IMR-90 (cell line): ENCODE data around the gene CDK5. TPM values are rescaled to one million over a fixed set of nuclear protein-coding genes. Genes with fewer than 3 reads are reported as not detected.

Experiments
- ATAC-seq: fragments of 200-7000 bp; cut with Tn5 transposase; 2 replicates; pipeline ENCODE4 v1.9.1; 2020; ENCODE audit warnings: low read depth, mild to moderate bottlenecking, moderate library complexity
- BruUV-seq: library from RNA; stranded (reverse); fragments of 400-500 nt; replicated peaks from 2 replicates; lab custom pipeline; 2021; lab: Mats Ljungman, UMichigan
- CTCF ChIA-PET: fragments of 300-600 bp; formaldehyde crosslinking; extraction: SDS; loops from one replicate; lab custom pipeline; 2021; ENCODE audit warnings: antibody characterized with exemption; lab: Yijun Ruan, JAX
- POLR2A ChIA-PET: fragments of 300-600 bp; sonication (Branson Sonifier 250); formaldehyde crosslinking; loops from one replicate; lab custom pipeline; 2022; ENCODE audit warnings: antibody characterized with exemption; ENCODE audit not compliant: unreplicated experiment; lab: Charles Lee
- DNase-seq: peaks from one replicate; pipeline ENCODE4 v3.0.0; 2013
- H2AFZ ChIP-seq: replicated peaks from 2 replicates; pipeline ENCODE3; 2013; ENCODE audit warnings: low read length, mild to moderate bottlenecking; ENCODE audit not compliant: poor library complexity
- H2AK5ac ChIP-seq: 2 replicates; pipeline ENCODE4 v1.6.1; 2013; ENCODE audit warnings: low read depth, low read length, inconsistent platforms
- H2AK9ac ChIP-seq: replicated peaks from 2 replicates; pipeline ENCODE3; 2013; ENCODE audit warnings: mild to moderate bottlenecking, low read depth, low read length, moderate library complexity; ENCODE audit not compliant: poor library complexity
- H2BK120ac ChIP-seq: 2 replicates; pipeline ENCODE4 v1.6.1; 2013; ENCODE audit warnings: low read depth, low read length, inconsistent platforms
- H2BK15ac ChIP-seq: 3 replicates; pipeline ENCODE4 v1.6.1; 2013; ENCODE audit warnings: low read depth, low read length, inconsistent platforms
- H2BK20ac ChIP-seq: 2 replicates; pipeline ENCODE4 v1.6.1; 2013; ENCODE audit warnings: low read depth, mild to moderate bottlenecking, inconsistent platforms, low read length, moderate library complexity
- H2BK5ac ChIP-seq: 2 replicates; pipeline ENCODE4 v1.6.1; 2013; ENCODE audit warnings: mild to moderate bottlenecking, low read depth, low read length, inconsistent platforms; ENCODE audit not compliant: poor library complexity, severe bottlenecking
- H3K14ac ChIP-seq: replicated peaks from 2 replicates; pipeline ENCODE4 v1.6.1; 2013; ENCODE audit warnings: low read depth, low read length, inconsistent platforms
- H3K18ac ChIP-seq: 2 replicates; pipeline ENCODE4 v1.6.1; 2013; ENCODE audit warnings: low read depth, low read length, control low read depth
- H3K23ac ChIP-seq: 2 replicates; pipeline ENCODE4 v1.6.1; 2013; ENCODE audit warnings: low read depth, low read length, inconsistent platforms
- H3K27ac ChIP-seq: 2 replicates; pipeline ENCODE4 v1.5.1; 2013; ENCODE audit warnings: mild to moderate bottlenecking, control low read depth, low read length; ENCODE audit not compliant: insufficient read depth
- H3K27me3 ChIP-seq: 2 replicates; pipeline ENCODE4 v1.6.1; 2013; ENCODE audit warnings: low read length; ENCODE audit not compliant: control insufficient read depth, insufficient read depth
- H3K36me3 ChIP-seq: 2 replicates; pipeline ENCODE4 v1.6.1; 2013; ENCODE audit warnings: low read length, mixed read lengths; ENCODE audit not compliant: control insufficient read depth, insufficient read depth
- H3K4ac ChIP-seq: 2 replicates; pipeline ENCODE4 v1.6.1; 2013; ENCODE audit warnings: low read depth, low read length, inconsistent platforms
- H3K4me1 ChIP-seq: 2 replicates; pipeline ENCODE4 v1.6.1; 2013; ENCODE audit warnings: low read length, mixed read lengths; ENCODE audit not compliant: control insufficient read depth, insufficient read depth
- H3K4me2 ChIP-seq: 2 replicates; pipeline ENCODE4 v1.6.1; 2013; ENCODE audit warnings: low read depth, mild to moderate bottlenecking, control low read depth, low read length, moderate library complexity
- H3K4me3 ChIP-seq: 2 replicates; pipeline ENCODE4 v1.5.1; 2013; ENCODE audit warnings: low read depth, mild to moderate bottlenecking, control low read depth, low read length, moderate library complexity; ENCODE audit not compliant: insufficient read depth
- H3K56ac ChIP-seq: 2 replicates; pipeline ENCODE4 v1.6.1; 2013; ENCODE audit warnings: low read length, inconsistent platforms; ENCODE audit not compliant: insufficient read depth; ENCODE audit errors: extremely low read depth
- H3K79me1 ChIP-seq, 2 experiments: 2 replicates each; pipeline ENCODE4 v1.6.1; 2013; ENCODE audit warnings: low read length in 2 of 2, inconsistent platforms in 1 of 2, low read depth in 1 of 2
- H3K9ac ChIP-seq: 2 replicates; pipeline ENCODE4 v1.6.1; 2013; ENCODE audit warnings: low read depth, low read length, control low read depth
- H3K9me1 ChIP-seq: 2 replicates; pipeline ENCODE4 v1.6.1; 2013; ENCODE audit warnings: low read length, inconsistent platforms; ENCODE audit not compliant: insufficient read depth
- H3K9me3 ChIP-seq: 2 replicates; pipeline ENCODE4 v1.6.1; 2013; ENCODE audit warnings: low read length; ENCODE audit not compliant: control insufficient read depth, insufficient read depth
- H4K20me1 ChIP-seq: 2 replicates; pipeline ENCODE4 v1.6.1; 2013; ENCODE audit warnings: low read length, inconsistent platforms; ENCODE audit not compliant: insufficient read depth
- H4K5ac ChIP-seq: 2 replicates; pipeline ENCODE4 v1.6.1; 2013; ENCODE audit warnings: mild to moderate bottlenecking, low read depth, low read length, control low read depth
- H4K8ac ChIP-seq, 2 experiments: 2 replicates each; pipeline ENCODE4 v1.6.1; 2013; ENCODE audit warnings: low read depth in 2 of 2, low read length in 2 of 2, control low read depth in 1 of 2, inconsistent platforms in 1 of 2
- H4K91ac ChIP-seq: 2 replicates; pipeline ENCODE4 v1.6.1; 2013; ENCODE audit warnings: low read depth, low read length, inconsistent platforms; ENCODE audit not compliant: insufficient read depth
- CTCF ChIP-seq: conservative IDR thresholded peaks from 2 replicates; pipeline ENCODE4 v1.5.1; 2012; ENCODE audit warnings: mild to moderate bottlenecking, low read depth, low read length, improper control_type of control experiment
- MAZ ChIP-seq: IDR thresholded peaks from 2 replicates; pipeline ENCODE4 v1.6.1; 2012; ENCODE audit warnings: low read depth, mild to moderate bottlenecking, low read length, improper control_type of control experiment, moderate library complexity, borderline replicate concordance
- RAD21 ChIP-seq: IDR thresholded peaks from 2 replicates; pipeline ENCODE4 v1.6.1; 2012; ENCODE audit warnings: low read length, improper control_type of control experiment
- WGBS, 2 experiments: methylation state at CpG; one replicate each; pipeline versions ENCODE4 v1.1.5 to v1.1.7; 2013; ENCODE audit warnings: missing lambda C conversion rate in 2 of 2; ENCODE audit not compliant: insufficient read length in 1 of 2; ENCODE audit errors: extremely low coverage in 2 of 2; 5-methylcytosine and 5-hydroxymethylcytosine counted together
- dilution Hi-C: fragments of 300-500 bp; cut with HindIII; formaldehyde crosslinking; loops from one replicate; pipeline ENCODE4 v1.14.3; 2018; ENCODE audit warnings: low sequenced_read_pairs; ENCODE audit not compliant: unreplicated experiment
- in situ Hi-C: fragments of 300-500 bp; cut with MboI; formaldehyde crosslinking; loops from 3 replicates; pipeline ENCODE4 v1.14.3; 2019; ENCODE audit warnings: low sequenced_read_pairs, inconsistent platforms, mixed read lengths
- intact Hi-C: fragments of 100-400 bp; cut with micrococcal nuclease; formaldehyde crosslinking; loops from 2 replicates; pipeline ENCODE4 v1.10.0; 2022
- polyA plus RNA-seq, 3 experiments: library from polyadenylated mRNA; depleted of rRNA; stranded (reverse); fragments of >200 nt; gene quantifications; 2 replicates each; pipeline ENCODE4 v1.2.3, GENCODE V29; 2012; ENCODE audit warnings: low replicate concordance in 1 of 3
- total RNA-seq: library from RNA; depleted of rRNA; stranded (reverse); fragments of >200 nt; gene quantifications from 2 replicates; pipeline ENCODE4 v1.2.3, GENCODE V29; 2012
- TF ChIP-seq, protein P1 (sequence below): fragments of 150-350 bp; IDR thresholded peaks from 2 replicates; pipeline ENCODE4 v1.6.1; 2016; ENCODE audit warnings: low read depth, mild to moderate bottlenecking, low read length, moderate library complexity, borderline replicate concordance

Gene CDK5
- total and polyA plus RNA-seq, 2 of the 4 experiments (the other 2 are of a cell fraction) = 22.4 to 34.8 TPM

- peak within 1 kb of the TSS; percentile 96 for H2AK5ac ChIP-seq
- H3K27ac ChIP-seq = peak within 1 kb of the TSS; percentile 97
- ATAC-seq (peak; percentile 32), DNase-seq (peak; percentile 58)
- peak within 1 kb of the TSS; percentile 80 for H4K5ac ChIP-seq
- H2AK9ac ChIP-seq = peak within 1 kb of the TSS; percentile 100
- H3K18ac ChIP-seq = peak within 1 kb of the TSS; percentile 80
- peak within 1 kb of the TSS; percentile 95 for H2BK5ac ChIP-seq
- H4K20me1 ChIP-seq = peaks cover 25% of the 10 kb centered on the region
- peak within 1 kb of the TSS; percentile 97 for H3K14ac ChIP-seq
- H3K56ac ChIP-seq = peak within 1 kb of the TSS; percentile 95
- peak within 1 kb of the TSS; percentile 91 for H3K23ac ChIP-seq
- no peaks in the 10 kb centered on the region for H3K27me3 ChIP-seq
- peak within 1 kb of the TSS; percentile 84 for H3K9ac ChIP-seq
- H3K4me1 ChIP-seq = peaks cover 43% of the 10 kb centered on the region
- peak within 1 kb of the TSS; percentile 98 for H4K91ac ChIP-seq
- peak within 1 kb of the TSS; percentile 99 for H3K4me2 ChIP-seq
- 0% methylated on average over 1 of the region's 75 CpGs; no CpG with 5 or more reads in 1 of the 2 experiments for WGBS, 2 experiments
- peak within 1 kb of the TSS; percentile 94 to 100 for H4K8ac ChIP-seq
- peak within 1 kb of the TSS; percentile 18 for H2BK20ac ChIP-seq
- H3K9me1 ChIP-seq = peaks cover 12% of the 10 kb centered on the region; the same call in 1 of the 2 replicates
- no TSS peak for BruUV-seq
- POLR2A ChIA-PET = no interaction called here
- TF ChIP-seq CTCF (peak; percentile 49), MAZ (peak; percentile 98), RAD21 (0 out of 2 replicates have a peak, but pooled peaks have one; percentile 21)
- TF ChIP-seq, protein P1, sequence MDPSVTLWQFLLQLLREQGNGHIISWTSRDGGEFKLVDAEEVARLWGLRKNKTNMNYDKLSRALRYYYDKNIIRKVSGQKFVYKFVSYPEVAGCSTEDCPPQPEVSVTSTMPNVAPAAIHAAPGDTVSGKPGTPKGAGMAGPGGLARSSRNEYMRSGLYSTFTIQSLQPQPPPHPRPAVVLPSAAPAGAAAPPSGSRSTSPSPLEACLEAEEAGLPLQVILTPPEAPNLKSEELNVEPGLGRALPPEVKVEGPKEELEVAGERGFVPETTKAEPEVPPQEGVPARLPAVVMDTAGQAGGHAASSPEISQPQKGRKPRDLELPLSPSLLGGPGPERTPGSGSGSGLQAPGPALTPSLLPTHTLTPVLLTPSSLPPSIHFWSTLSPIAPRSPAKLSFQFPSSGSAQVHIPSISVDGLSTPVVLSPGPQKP = no peak
- intact Hi-C loops (loop anchor here (1.0 to 2.0 kb wide), 3 partner anchors 9 to 52 kb away; partner anchors contain the start of gene FASTK), dilution Hi-C loops (no loop called here), in situ Hi-C loops (no loop called here)
- peak within 1 kb of the TSS; percentile 69; the same call in 2 of the 3 replicates for H2BK15ac ChIP-seq
- H3K36me3 ChIP-seq = peaks cover 3% of the 10 kb centered on the region; the same call in 1 of the 2 replicates
- H3K4ac ChIP-seq = peak within 1 kb of the TSS; percentile 97
- peaks cover 20 to 64% of the 10 kb centered on the region in 2 experiments for H3K79me1 ChIP-seq
- H3K9me3 ChIP-seq = no peaks in the 10 kb centered on the region
- H2AFZ ChIP-seq = peak within 1 kb of the TSS; percentile 95
- CTCF ChIA-PET = no interaction called here
- H3K4me3 ChIP-seq = peak within 1 kb of the TSS; percentile 94
- peak within 1 kb of the TSS; percentile 84 for H2BK120ac ChIP-seq
Measured at GRCh38 chr7:151059367-151060112, 1.8 kb upstream of the CDK5 start, which contains the start of gene SLC4A2. SLC4A2 (plus strand) TSS chr7:151059589; CDS start chr7:151061988, 2,399 bp downstream.
